ENCODE results near the gene TRIM2.

TRIM2 gene

GRCh38 chr4:153310793-153311192, 106.5 kb downstream of the TRIM2 start:
- TF ChIP-seq, protein P1, sequence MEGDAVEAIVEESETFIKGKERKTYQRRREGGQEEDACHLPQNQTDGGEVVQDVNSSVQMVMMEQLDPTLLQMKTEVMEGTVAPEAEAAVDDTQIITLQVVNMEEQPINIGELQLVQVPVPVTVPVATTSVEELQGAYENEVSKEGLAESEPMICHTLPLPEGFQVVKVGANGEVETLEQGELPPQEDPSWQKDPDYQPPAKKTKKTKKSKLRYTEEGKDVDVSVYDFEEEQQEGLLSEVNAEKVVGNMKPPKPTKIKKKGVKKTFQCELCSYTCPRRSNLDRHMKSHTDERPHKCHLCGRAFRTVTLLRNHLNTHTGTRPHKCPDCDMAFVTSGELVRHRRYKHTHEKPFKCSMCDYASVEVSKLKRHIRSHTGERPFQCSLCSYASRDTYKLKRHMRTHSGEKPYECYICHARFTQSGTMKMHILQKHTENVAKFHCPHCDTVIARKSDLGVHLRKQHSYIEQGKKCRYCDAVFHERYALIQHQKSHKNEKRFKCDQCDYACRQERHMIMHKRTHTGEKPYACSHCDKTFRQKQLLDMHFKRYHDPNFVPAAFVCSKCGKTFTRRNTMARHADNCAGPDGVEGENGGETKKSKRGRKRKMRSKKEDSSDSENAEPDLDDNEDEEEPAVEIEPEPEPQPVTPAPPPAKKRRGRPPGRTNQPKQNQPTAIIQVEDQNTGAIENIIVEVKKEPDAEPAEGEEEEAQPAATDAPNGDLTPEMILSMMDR (IDR thresholded peaks at IDR 0.05; ENCODE audit: low read length, missing control alignments): no peak
- H3K4me3 ChIP-seq (replicated peaks; ENCODE audit: low read depth, low read length): no peak overlapping the region
- no peak for DNase-seq (ENCODE audit: low read depth)

- DNase-seq (ENCODE audit: low read depth): no peak
- H3K4me3 ChIP-seq (replicated peaks; ENCODE audit: low read depth, low read length): no peak overlapping the region
- TF ChIP-seq, protein P1 (IDR thresholded peaks at IDR 0.05; ENCODE audit: low read length, missing control alignments): no peak
Observed at GRCh38 chr4:153314915-153315314, 110.7 kb downstream of the TRIM2 start.

DNA sequence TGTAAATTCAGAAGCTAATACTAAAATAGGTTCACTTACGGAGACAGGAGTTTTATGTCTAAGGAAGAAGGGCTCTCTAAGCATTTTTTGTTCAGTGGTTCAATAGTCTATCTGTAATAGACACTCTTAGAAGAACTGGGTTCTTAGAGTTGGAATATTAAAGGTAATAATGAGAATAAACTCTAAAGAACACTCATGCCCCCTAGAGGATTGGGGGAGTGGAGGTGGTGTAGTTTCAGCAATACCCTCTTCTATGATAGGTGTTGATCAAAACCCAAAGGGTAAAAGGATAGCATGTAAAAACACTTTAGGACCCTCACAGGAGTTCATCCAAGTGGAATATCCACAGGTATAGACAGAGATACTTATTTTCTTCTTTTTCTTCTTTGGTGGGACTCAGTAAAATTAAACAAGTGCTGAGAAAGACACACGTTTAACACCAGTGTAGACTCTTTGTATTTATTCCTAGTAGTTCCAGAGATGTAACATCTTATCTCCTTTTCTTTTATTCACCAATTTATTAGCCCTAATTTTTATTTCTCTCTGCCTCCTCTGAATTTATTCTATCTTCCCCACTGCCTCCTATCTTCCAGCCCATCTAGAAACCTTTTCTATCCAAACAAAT, 114.6 kb downstream of the TRIM2 start:
- TF ChIP-seq, protein P1 (IDR thresholded peaks at IDR 0.05; ENCODE audit: low read length, missing control alignments): peak; percentile 88

GRCh38 chr4:153322791-153323190, 118.5 kb downstream of the TRIM2 start:
- H3K4me3 ChIP-seq (replicated peaks; ENCODE audit: low read depth, low read length): no peak overlapping the region
- no peak for DNase-seq (ENCODE audit: low read depth)
- TF ChIP-seq, protein P1 (IDR thresholded peaks at IDR 0.05; ENCODE audit: low read length, missing control alignments): no peak

More for the DNA sequence above, 114.6 kb downstream of the TRIM2 start:
- DNase-seq (ENCODE audit: low read depth): peak; percentile 75
- no peak overlapping the region for H3K4me3 ChIP-seq (replicated peaks; ENCODE audit: low read depth, low read length)

DNA sequence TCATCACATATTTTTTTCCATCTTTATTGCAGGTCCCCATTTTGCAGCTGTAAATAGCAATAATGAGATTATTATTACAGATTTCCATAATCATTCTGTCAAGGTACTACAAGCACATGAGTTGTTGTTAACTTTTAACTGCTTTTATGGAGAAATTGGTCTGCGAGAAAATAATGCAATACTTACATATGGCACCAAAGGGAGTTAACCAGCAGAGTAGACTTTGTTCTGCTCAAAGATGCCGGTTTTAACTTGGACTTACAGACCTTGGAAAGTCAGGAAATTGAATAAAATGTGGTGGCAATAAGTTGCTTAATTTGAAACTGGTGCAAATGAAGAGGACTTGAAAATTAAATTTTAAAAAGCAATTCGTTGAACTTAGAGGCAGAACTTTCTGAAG, 119.8 kb downstream of the TRIM2 start:
- H3K4me3 ChIP-seq (replicated peaks; ENCODE audit: low read depth, low read length): no peak overlapping the region
- TF ChIP-seq, protein P1 (IDR thresholded peaks at IDR 0.05; ENCODE audit: low read length, missing control alignments): no peak
- no peak for DNase-seq (ENCODE audit: low read depth)

DNA sequence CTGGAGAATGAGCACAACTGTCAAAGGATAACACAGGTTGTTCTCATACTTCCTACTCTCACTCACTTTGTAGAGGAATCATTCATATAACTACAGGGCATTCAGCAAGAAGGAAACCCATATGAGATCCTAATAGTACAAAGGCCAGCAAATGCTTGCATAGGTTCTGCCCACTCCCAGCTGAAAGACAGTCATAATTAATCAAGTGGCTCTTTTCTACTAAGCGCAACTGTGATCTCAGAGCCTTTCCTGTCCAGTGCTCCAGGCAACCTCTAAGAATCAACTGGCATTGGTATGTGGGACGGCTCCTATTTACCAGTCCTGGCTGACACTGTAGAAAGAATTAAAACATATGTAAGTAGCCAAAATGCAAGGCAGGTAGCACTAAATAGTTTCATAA, 121.3 kb downstream of the TRIM2 start:
- no peak for DNase-seq (ENCODE audit: low read depth)
- H3K4me3 ChIP-seq (replicated peaks; ENCODE audit: low read depth, low read length): no peak overlapping the region
- TF ChIP-seq, protein P1 (IDR thresholded peaks at IDR 0.05; ENCODE audit: low read length, missing control alignments): no peak

DNA sequence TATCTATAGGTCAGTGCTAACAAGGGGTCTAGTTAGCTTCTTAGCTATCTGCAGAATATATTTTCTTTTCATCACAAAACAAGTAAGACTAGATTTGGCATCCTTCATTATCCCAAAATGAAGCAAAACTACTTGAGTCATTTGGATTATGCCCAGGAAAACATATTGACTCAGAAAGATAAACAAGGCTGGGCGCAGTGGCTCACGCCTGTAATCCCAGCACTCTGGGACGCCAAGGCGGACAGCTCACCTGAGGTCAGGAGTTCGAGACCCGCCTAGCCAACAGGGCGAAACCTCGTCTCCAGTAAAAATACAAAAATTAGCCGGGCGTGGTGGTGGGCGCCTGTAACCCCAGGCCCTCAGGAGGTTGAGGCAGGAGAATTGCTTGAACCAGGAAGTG, 122.3 kb downstream of the TRIM2 start:
- DNase-seq (ENCODE audit: low read depth): peak; percentile 49
- no peak overlapping the region for H3K4me3 ChIP-seq (replicated peaks; ENCODE audit: low read depth, low read length)
- TF ChIP-seq, protein P1 (IDR thresholded peaks at IDR 0.05; ENCODE audit: low read length, missing control alignments): no peak
